Measurements from ENCODE around the gene LTBP4.

LTBP4 gene

DNA sequence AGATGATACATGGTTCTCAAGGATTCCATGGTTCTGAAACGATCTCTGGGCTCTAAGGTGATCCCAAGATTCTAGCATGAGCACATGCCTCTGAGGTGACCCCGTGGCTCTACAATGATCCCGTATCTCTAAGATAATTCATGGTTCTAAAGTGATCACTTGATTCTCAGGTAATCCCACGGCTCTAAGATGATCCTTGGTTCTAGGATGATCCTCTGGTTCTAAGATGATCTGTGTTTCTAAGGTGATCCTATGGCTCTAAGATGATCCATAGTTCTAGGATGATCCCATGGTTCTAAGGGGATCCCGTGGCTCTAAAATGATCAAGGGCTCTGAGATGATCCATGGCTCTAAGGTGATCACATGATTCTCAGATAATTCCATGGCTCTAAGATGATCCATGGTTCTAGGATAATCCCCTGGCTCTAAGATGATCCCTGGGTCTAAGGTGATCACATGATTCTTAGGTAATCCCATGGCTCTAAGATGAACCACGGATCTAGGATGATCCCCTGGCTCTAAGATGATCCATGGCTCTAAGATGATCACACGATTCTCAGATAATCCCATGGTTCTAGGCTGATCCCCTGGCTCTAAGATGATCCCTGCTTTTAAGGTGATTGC lies 67.9 kb downstream of the LTBP4 start:
- DNase-seq (ENCODE audit: low spot score): no peak
- in situ Hi-C loops (cut with MboI; ENCODE audit: low sequenced_read_pairs, unreplicated experiment): loop anchor here (25.0 kb wide), 1 partner anchor 493 kb away; no protein-coding TSS in a partner anchor
- TF ChIP-seq, protein P1, sequence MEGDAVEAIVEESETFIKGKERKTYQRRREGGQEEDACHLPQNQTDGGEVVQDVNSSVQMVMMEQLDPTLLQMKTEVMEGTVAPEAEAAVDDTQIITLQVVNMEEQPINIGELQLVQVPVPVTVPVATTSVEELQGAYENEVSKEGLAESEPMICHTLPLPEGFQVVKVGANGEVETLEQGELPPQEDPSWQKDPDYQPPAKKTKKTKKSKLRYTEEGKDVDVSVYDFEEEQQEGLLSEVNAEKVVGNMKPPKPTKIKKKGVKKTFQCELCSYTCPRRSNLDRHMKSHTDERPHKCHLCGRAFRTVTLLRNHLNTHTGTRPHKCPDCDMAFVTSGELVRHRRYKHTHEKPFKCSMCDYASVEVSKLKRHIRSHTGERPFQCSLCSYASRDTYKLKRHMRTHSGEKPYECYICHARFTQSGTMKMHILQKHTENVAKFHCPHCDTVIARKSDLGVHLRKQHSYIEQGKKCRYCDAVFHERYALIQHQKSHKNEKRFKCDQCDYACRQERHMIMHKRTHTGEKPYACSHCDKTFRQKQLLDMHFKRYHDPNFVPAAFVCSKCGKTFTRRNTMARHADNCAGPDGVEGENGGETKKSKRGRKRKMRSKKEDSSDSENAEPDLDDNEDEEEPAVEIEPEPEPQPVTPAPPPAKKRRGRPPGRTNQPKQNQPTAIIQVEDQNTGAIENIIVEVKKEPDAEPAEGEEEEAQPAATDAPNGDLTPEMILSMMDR (IDR thresholded peaks at IDR 0.05; ENCODE audit: borderline replicate concordance, control extremely low read depth, extremely low read depth, insufficient read depth, missing control alignments): no peak

DNA sequence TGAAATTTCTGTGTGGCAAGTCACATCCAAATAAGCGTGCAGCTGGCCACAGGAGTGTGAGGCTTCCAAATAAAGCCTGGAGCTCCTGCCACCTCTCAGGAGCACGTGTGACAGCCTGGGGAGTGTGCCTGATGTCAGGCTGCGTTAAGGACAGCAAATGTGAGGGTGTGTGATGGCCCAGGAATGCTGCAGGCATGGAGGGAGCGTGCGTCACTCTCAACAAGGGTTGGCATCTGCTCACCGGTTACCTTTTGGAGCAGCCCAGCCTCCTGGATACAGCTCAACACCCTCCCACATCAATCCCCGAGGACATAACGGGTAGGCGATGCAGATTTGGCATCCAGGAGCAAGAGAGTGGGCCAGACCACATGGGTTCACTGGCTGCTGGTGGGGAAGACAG lies 70.2 kb downstream of the LTBP4 start:
- no peak for DNase-seq (ENCODE audit: low spot score)
- in situ Hi-C loops (cut with MboI; ENCODE audit: low sequenced_read_pairs, unreplicated experiment): loop anchor here (25.0 kb wide), 1 partner anchor 491 kb away; no protein-coding TSS in a partner anchor
- TF ChIP-seq, protein P1 (IDR thresholded peaks at IDR 0.05; ENCODE audit: borderline replicate concordance, control extremely low read depth, extremely low read depth, insufficient read depth, missing control alignments): no peak

DNA sequence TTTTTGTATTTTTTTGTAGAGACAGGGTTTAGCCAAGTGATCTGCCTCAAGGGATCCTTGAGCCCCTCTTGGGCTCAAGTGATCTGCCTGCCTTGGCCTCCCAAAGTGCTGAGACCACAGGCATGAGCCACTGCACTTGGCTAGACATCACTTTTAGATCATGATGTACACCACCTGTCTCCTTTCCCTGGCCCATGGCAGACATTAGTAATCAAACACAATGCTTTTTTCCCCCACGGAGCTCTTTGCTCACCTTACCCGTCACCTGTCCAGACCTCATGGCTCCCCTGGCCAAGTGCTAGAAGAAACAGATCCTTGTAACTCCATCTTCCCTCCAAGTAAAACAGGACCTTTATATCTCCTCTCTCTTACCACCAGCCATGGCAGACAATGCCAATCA lies 70.9 kb downstream of the LTBP4 start:
- DNase-seq (ENCODE audit: low spot score): no peak
- TF ChIP-seq, protein P1 (IDR thresholded peaks at IDR 0.05; ENCODE audit: borderline replicate concordance, control extremely low read depth, extremely low read depth, insufficient read depth, missing control alignments): no peak
- in situ Hi-C loops (cut with MboI; ENCODE audit: low sequenced_read_pairs, unreplicated experiment): loop anchor here (25.0 kb wide), 1 partner anchor 490 kb away; no protein-coding TSS in a partner anchor

DNA sequence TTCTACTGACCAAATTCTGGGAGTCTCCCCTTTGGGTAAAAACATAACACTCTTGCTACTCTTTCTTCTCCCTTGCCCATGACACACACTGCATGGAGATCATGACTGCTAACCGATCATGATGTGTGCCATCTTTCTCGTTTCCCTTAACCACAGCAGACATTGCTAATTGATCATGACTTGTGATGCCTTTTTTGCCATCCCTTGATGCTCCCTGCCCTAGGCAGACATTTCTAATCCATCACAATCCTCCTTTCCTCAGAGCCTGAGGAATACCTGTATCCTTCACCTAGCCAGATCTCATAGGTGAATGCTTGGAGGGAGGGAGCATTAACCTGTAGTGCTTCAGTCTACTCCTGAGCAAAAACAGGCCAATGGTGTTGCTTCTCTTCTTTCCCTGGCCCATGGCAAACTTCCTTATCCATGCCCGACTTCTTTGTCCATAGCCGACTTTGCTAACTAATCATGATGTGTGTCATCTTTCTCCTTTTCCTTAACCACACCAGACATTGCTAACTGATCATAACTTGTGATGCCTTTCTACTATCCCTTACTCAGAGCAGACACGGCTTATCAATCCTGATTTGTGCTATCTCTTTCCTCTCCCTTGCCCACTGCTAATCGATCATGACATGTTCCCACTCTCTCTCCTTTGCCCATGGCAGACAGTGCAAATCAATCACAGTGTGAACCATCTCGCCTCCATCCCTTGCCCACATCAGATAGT lies 71.6 kb downstream of the LTBP4 start:
- in situ Hi-C loops (cut with MboI; ENCODE audit: low sequenced_read_pairs, unreplicated experiment): loop anchor here (25.0 kb wide), 1 partner anchor 490 kb away; no protein-coding TSS in a partner anchor
- TF ChIP-seq, protein P1 (IDR thresholded peaks at IDR 0.05; ENCODE audit: borderline replicate concordance, control extremely low read depth, extremely low read depth, insufficient read depth, missing control alignments): no peak
- DNase-seq (ENCODE audit: low spot score): no peak

DNA sequence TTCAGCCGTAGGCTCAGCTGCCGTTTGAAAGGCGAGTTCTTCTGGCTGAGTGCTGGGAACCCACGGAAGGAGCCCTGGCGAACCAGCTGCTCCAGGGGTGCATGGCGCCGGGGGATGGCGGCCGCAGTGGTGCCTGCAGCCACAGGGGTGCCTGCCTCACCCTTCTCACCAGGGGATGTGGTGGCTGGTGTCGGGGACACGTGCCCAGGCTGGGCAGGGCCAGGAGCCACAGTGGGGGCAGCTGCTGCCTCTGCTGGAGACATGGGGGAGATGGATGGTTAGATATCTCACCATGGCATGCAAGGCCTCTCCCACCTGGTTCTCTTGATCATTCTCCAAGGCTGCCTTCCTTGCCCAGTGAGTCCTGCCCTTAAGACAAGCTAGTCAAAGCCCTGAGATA lies 72.2 kb downstream of the LTBP4 start:
- no peak for DNase-seq (ENCODE audit: low spot score)
- TF ChIP-seq, protein P1 (IDR thresholded peaks at IDR 0.05; ENCODE audit: borderline replicate concordance, control extremely low read depth, extremely low read depth, insufficient read depth, missing control alignments): no peak
- in situ Hi-C loops (cut with MboI; ENCODE audit: low sequenced_read_pairs, unreplicated experiment): loop anchor here (25.0 kb wide), 1 partner anchor 489 kb away; no protein-coding TSS in a partner anchor

DNA sequence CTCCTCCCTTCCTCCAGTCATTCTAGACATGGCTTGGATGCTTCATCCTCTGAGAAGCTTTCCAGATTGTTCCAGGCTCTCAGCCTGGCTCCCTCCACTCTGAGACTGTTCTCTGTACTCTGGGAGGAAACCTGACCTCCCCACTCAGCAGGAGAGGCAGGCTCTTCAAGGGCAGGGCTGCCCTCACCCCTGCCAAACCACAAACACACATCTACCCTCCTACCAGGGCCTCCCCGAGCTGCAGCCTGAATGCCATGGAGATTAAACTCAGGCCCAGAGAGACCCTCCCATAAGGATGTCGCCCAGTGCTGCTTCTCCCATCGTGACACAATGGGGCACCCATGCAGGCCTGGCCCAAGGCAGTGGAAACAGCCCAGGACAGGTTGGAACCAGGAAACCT lies 73.1 kb downstream of the LTBP4 start:
- in situ Hi-C loops (cut with MboI; ENCODE audit: low sequenced_read_pairs, unreplicated experiment): loop anchor here (25.0 kb wide), 1 partner anchor 488 kb away; no protein-coding TSS in a partner anchor
- DNase-seq (ENCODE audit: low spot score): no peak

More for the DNA sequence above, 73.1 kb downstream of the LTBP4 start:
- TF ChIP-seq, protein P1 (IDR thresholded peaks at IDR 0.05; ENCODE audit: borderline replicate concordance, control extremely low read depth, extremely low read depth, insufficient read depth, missing control alignments): no peak

All from GM13976 (cell line).